Vagina (tissue), 2 donors: ENCODE measurements around the gene SPATA21.

Experiments used
- POLR2A ChIP-seq, 2 donors: fragments of 450-650 bp; IDR thresholded peaks; one replicate each; pipeline ENCODE4 v1.6.1; 2017; ENCODE audit warnings: antibody characterized with exemption in 2 of 2, mild to moderate bottlenecking in 2 of 2, moderate library complexity in 2 of 2
- POLR2AphosphoS5 ChIP-seq, 2 donors: sonication (generic); formaldehyde crosslinking; IDR thresholded peaks; one replicate each; pipeline ENCODE4 v1.9.0; 2017; ENCODE audit warnings: antibody characterized with exemption in 2 of 2, mild to moderate bottlenecking in 2 of 2, low read depth in 1 of 2; ENCODE audit not compliant: insufficient read depth in 1 of 2
- TF ChIP-seq, protein P1 (sequence below), 3 experiments: fragments of 450-650 bp in 2 of 3; fragments of 200-600 bp in 1 of 3; sonication (generic) in 1 of 3; IDR thresholded peaks; one replicate each; pipeline ENCODE4 v1.5.1; 2017 to 2019; ENCODE audit warnings: antibody characterized with exemption in 3 of 3, mild to moderate bottlenecking in 2 of 3, moderate library complexity in 2 of 3

DNA sequence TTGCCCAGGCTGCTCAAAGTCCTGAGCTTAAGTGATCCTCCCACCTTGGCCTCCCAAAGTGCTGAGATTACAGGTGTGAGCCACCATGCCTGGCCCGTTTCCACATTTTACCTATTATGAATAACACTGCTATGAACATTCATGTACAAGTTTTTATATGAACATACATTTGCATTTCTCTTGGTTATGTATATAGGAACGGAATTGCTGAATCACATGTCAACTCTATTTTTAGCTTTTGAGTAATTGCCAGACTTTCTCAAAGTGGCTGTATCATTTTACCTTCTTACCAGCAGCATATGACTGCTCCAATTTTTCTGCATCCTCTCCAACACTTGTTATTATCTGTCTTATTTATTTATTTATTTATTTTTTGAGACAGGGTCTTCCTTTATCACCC is 2.7 kb downstream of the SPATA21 start:
- TF ChIP-seq POLR2AphosphoS5 (IDR thresholded peaks at IDR 0.05; ENCODE audit: insufficient read depth in 1 of 2, low read depth in 1 of 2) (no peak), POLR2A (IDR thresholded peaks at IDR 0.05) (no peak)
- TF ChIP-seq, protein P1, sequence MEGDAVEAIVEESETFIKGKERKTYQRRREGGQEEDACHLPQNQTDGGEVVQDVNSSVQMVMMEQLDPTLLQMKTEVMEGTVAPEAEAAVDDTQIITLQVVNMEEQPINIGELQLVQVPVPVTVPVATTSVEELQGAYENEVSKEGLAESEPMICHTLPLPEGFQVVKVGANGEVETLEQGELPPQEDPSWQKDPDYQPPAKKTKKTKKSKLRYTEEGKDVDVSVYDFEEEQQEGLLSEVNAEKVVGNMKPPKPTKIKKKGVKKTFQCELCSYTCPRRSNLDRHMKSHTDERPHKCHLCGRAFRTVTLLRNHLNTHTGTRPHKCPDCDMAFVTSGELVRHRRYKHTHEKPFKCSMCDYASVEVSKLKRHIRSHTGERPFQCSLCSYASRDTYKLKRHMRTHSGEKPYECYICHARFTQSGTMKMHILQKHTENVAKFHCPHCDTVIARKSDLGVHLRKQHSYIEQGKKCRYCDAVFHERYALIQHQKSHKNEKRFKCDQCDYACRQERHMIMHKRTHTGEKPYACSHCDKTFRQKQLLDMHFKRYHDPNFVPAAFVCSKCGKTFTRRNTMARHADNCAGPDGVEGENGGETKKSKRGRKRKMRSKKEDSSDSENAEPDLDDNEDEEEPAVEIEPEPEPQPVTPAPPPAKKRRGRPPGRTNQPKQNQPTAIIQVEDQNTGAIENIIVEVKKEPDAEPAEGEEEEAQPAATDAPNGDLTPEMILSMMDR (IDR thresholded peaks at IDR 0.05) = no peak
